ENCODE measurements around the gene TIGD4. TPM values are rescaled to one million over a fixed set of nuclear protein-coding genes. Genes with fewer than 3 reads are reported as not detected.

The TIGD4 gene
- total and polyA plus RNA-seq, 7 donors, result 0.25 to 0.83 (median 0.36) TPM; not detected in 2

DNA sequence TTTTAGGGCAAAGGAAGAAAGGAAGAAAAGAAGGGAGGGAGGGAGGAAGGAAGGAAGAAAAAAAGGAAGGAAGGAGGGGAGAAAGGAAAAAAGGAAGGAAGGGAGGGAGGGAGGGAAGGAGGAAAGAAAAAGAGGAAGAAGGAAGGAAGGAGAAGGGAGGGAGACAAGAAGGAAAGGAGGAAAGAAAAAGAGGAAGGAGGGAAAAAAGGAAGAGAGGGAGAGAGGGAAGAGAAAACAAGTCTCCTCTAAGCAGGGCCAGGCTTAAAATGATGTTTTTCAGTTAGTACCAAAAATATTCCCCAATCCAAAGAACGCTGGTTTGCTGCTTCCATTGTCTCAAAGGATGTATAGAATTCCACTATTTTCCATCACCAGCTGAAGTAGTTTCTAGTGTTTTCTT lies 2.0 kb downstream of the TIGD4 start:
- intact Hi-C loops (cut with DNase I), result loop anchor here (5.0 kb wide), 1 partner anchor 1680 kb away; the partner anchor contains the start of gene RPS3A
- Histone ChIP-seq H3K9me3 (no peaks in the 10 kb centered on the region), H3K27me3 (no peaks in the 10 kb centered on the region), H3K36me3 (no peaks in the 10 kb centered on the region), H3K4me1 (peaks cover 0 to 28% (median 22%) of the 10 kb centered on the region in 4 donors), H3K27ac (no peak overlapping the region), H3K4me3 (no peak overlapping the region)
- TF ChIP-seq, protein P1, sequence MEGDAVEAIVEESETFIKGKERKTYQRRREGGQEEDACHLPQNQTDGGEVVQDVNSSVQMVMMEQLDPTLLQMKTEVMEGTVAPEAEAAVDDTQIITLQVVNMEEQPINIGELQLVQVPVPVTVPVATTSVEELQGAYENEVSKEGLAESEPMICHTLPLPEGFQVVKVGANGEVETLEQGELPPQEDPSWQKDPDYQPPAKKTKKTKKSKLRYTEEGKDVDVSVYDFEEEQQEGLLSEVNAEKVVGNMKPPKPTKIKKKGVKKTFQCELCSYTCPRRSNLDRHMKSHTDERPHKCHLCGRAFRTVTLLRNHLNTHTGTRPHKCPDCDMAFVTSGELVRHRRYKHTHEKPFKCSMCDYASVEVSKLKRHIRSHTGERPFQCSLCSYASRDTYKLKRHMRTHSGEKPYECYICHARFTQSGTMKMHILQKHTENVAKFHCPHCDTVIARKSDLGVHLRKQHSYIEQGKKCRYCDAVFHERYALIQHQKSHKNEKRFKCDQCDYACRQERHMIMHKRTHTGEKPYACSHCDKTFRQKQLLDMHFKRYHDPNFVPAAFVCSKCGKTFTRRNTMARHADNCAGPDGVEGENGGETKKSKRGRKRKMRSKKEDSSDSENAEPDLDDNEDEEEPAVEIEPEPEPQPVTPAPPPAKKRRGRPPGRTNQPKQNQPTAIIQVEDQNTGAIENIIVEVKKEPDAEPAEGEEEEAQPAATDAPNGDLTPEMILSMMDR (IDR thresholded peaks at IDR 0.05), result no peak
- TF ChIP-seq POLR2A (IDR thresholded peaks at IDR 0.05) (no peak), EP300 (IDR thresholded peaks at IDR 0.05) (no peak), POLR2AphosphoS5 (IDR thresholded peaks at IDR 0.05) (no peak)
- DNase-seq, result no peak
- WGBS, 2 donors, result 92 to 98% methylated on average over 1 of the region's 1 CpG

DNA sequence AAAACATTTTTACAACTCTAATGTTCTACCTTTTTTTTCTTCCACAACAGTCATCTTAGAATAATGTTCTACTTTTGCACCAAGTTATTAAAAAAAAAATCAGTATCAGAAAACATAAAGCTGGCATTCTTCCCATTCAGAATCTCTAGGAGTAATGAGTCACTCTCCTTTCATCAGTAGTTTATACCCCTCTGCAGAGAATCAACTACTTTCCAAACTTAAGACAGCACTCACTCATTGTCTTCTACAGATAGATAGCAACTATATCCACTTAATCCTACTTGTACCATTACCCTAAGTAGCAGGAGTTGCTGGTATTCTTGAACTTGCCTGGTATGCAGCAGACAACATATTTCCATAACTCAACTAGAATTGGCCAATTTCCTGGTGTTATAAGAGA lies 3.2 kb downstream of the TIGD4 start:
- no peaks in the 10 kb centered on the region for H3K36me3 ChIP-seq
- no peak for DNase-seq
- H3K27me3 ChIP-seq, result no peaks in the 10 kb centered on the region
- TF ChIP-seq POLR2AphosphoS5 (IDR thresholded peaks at IDR 0.05) (no peak), EP300 (IDR thresholded peaks at IDR 0.05) (no peak), POLR2A (IDR thresholded peaks at IDR 0.05) (no peak)
- TF ChIP-seq, protein P1 (IDR thresholded peaks at IDR 0.05), result no peak
- intact Hi-C loops (cut with DNase I), result loop anchor here (5.0 kb wide), 1 partner anchor 1679 kb away; the partner anchor contains the start of gene RPS3A
- H3K4me1 ChIP-seq, result peaks cover 0 to 19% (median 15%) of the 10 kb centered on the region in 4 donors
- no peak overlapping the region for H3K4me3 ChIP-seq
- H3K9me3 ChIP-seq, result no peaks in the 10 kb centered on the region
- H3K27ac ChIP-seq, result no peak overlapping the region

DNA sequence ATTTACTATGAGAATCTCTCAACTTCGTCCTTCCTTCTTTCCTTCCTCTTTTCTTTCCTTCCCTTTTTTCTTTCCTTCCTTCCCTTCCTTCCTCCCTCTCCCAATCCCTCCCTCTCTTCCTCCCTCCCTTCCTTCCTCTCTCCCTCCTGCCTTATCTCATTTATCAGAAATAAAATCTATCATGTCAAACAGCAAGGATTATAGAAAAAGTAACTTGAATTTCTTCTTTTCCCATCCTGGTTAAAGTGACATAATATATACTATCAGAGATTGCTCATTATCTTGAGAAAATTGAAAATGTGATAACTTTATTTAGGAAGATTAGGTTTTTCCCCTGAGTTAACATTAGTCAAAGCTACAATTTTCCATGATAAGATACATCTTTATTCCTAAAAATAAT lies 5.6 kb downstream of the TIGD4 start:
- intact Hi-C loops (cut with DNase I), result no loop called here

DNA sequence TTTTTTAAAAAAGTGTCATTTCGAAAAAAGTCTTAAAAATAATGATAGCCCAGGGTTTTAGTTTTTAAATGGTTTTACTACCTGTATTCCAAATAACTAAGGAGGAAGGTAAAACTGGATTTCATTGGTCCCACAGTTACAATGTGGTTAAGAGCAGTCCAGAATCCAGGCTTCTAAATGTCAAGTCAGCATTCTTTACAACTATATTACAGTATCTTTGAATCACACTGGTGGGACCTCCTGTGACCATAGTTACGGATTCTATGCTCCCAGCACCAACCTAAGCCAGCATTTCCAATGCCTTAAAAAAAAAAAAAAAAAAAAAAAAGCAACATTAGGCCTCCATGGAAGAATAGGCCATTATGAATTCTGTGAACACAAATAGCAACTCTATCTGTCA lies 6.2 kb downstream of the TIGD4 start:
- Histone ChIP-seq H3K27ac (no peak overlapping the region), H3K27me3 (no peaks in the 10 kb centered on the region), H3K9me3 (no peaks in the 10 kb centered on the region), H3K36me3 (no peaks in the 10 kb centered on the region), H3K4me3 (no peak overlapping the region), H3K4me1 (no peaks in the 10 kb centered on the region)
- TF ChIP-seq, protein P1 (IDR thresholded peaks at IDR 0.05), result no peak
- TF ChIP-seq POLR2AphosphoS5 (IDR thresholded peaks at IDR 0.05), result no peak
- no peak for TF ChIP-seq EP300 (IDR thresholded peaks at IDR 0.05)
- no peak for TF ChIP-seq POLR2A (IDR thresholded peaks at IDR 0.05)
- no peak for DNase-seq
- 94 to 95% methylated on average over 2 of the region's 2 CpGs for WGBS, 2 donors
- intact Hi-C loops (cut with DNase I), result no loop called here

More for the DNA sequence above, 5.6 kb downstream of the TIGD4 start:
- Histone ChIP-seq H3K36me3 (no peaks in the 10 kb centered on the region), H3K4me1 (peaks cover 0 to 6% (median 5%) of the 10 kb centered on the region in 4 donors), H3K9me3 (no peaks in the 10 kb centered on the region), H3K27me3 (no peaks in the 10 kb centered on the region), H3K4me3 (no peak overlapping the region), H3K27ac (no peak overlapping the region)
- no peak for DNase-seq
- WGBS, 2 donors, result 58 to 76% methylated on average over 1 of the region's 1 CpG
- TF ChIP-seq POLR2A (IDR thresholded peaks at IDR 0.05), result no peak
- TF ChIP-seq EP300 (IDR thresholded peaks at IDR 0.05), result no peak
- no peak for TF ChIP-seq POLR2AphosphoS5 (IDR thresholded peaks at IDR 0.05)
- TF ChIP-seq, protein P1 (IDR thresholded peaks at IDR 0.05), result no peak
